ENCODE measurements around the gene PYCR2.

PYCR2 gene

GRCh38 chr1:225949041-225949440, 25.0 kb upstream of the PYCR2 start:
- in situ Hi-C loops (cut with HindIII; ENCODE audit: low sequenced_read_pairs): no loop called here

GRCh38 chr1:225946803-225947202, 22.8 kb upstream of the PYCR2 start:
- in situ Hi-C loops (cut with HindIII; ENCODE audit: low sequenced_read_pairs): no loop called here
- no peak for TF ChIP-seq CTCF (IDR thresholded peaks at IDR 0.05; ENCODE audit: low read depth, low read length, missing control alignments)
- no peak overlapping the region for H3K4me3 ChIP-seq (ENCODE audit: low read depth, low read length)
- DNase-seq (ENCODE audit: low read depth): no peak

More at GRCh38 chr1:225949041-225949440, 25.0 kb upstream of the PYCR2 start:
- no peak for DNase-seq (ENCODE audit: low read depth)
- no peak for TF ChIP-seq CTCF (IDR thresholded peaks at IDR 0.05; ENCODE audit: low read depth, low read length, missing control alignments)
- no peak overlapping the region for H3K4me3 ChIP-seq (ENCODE audit: low read depth, low read length)

GRCh38 chr1:225946082-225946620, 22.1 kb upstream of the PYCR2 start:
- no peak for DNase-seq (ENCODE audit: low read depth)
- in situ Hi-C loops (cut with HindIII; ENCODE audit: low sequenced_read_pairs): no loop called here
- TF ChIP-seq CTCF (IDR thresholded peaks at IDR 0.05; ENCODE audit: low read depth, low read length, missing control alignments): no peak
- H3K4me3 ChIP-seq (ENCODE audit: low read depth, low read length): no peak overlapping the region

- no peak for DNase-seq (ENCODE audit: low read depth)
- H3K4me3 ChIP-seq (ENCODE audit: low read depth, low read length): no peak overlapping the region
- no peak for TF ChIP-seq CTCF (IDR thresholded peaks at IDR 0.05; ENCODE audit: low read depth, low read length, missing control alignments)
- in situ Hi-C loops (cut with HindIII; ENCODE audit: low sequenced_read_pairs): no loop called here
Measured at GRCh38 chr1:225945564-225945963, 21.5 kb upstream of the PYCR2 start.

- TF ChIP-seq CTCF (IDR thresholded peaks at IDR 0.05; ENCODE audit: low read depth, low read length, missing control alignments): no peak
- in situ Hi-C loops (cut with HindIII; ENCODE audit: low sequenced_read_pairs): no loop called here
- no peak for DNase-seq (ENCODE audit: low read depth)
- no peak overlapping the region for H3K4me3 ChIP-seq (ENCODE audit: low read depth, low read length)
Measured at GRCh38 chr1:225944951-225945350, 20.9 kb upstream of the PYCR2 start.

- TF ChIP-seq CTCF (IDR thresholded peaks at IDR 0.05; ENCODE audit: low read depth, low read length, missing control alignments): no peak
- no peak overlapping the region for H3K4me3 ChIP-seq (ENCODE audit: low read depth, low read length)
- in situ Hi-C loops (cut with HindIII; ENCODE audit: low sequenced_read_pairs): no loop called here
- DNase-seq (ENCODE audit: low read depth): no peak
Measured at GRCh38 chr1:225944387-225944786, 20.3 kb upstream of the PYCR2 start.

- no peak for DNase-seq (ENCODE audit: low read depth)
- TF ChIP-seq CTCF (IDR thresholded peaks at IDR 0.05; ENCODE audit: low read depth, low read length, missing control alignments): no peak
- in situ Hi-C loops (cut with HindIII; ENCODE audit: low sequenced_read_pairs): no loop called here
- no peak overlapping the region for H3K4me3 ChIP-seq (ENCODE audit: low read depth, low read length)
Measured at GRCh38 chr1:225943582-225943981, 19.5 kb upstream of the PYCR2 start.

Measured in astrocyte of the cerebellum (primary cell).